Liver (tissue), 9 donors: ENCODE data around the gene TRMT10B. TPM values are rescaled to one million over a fixed set of nuclear protein-coding genes. Genes with fewer than 3 reads are reported as not detected.

Source experiments
- DNase-seq: peaks from one replicate; pipeline ENCODE4 v3.0.0-alpha.2; 2017; ENCODE audit warnings: low spot score
- H3K27ac ChIP-seq, 2 donors: one replicate each; pipeline ENCODE4 v1.7.0; 2013; ENCODE audit warnings: inconsistent platforms in 2 of 2, low read length in 2 of 2, control low read depth in 1 of 2, low read depth in 1 of 2, mild to moderate bottlenecking in 1 of 2
- H3K27me3 ChIP-seq, 4 donors: one replicate each; pipeline versions ENCODE4 v1.6.1 to v1.7.0; 2013; ENCODE audit warnings: low read length in 3 of 4, inconsistent platforms in 1 of 4, mild to moderate bottlenecking in 1 of 4, moderate library complexity in 1 of 4; ENCODE audit not compliant: control insufficient read depth in 4 of 4, insufficient read depth in 4 of 4
- H3K36me3 ChIP-seq, 4 donors: one replicate each; pipeline versions ENCODE4 v1.6.1 to v1.7.0; 2013; ENCODE audit warnings: low read length in 3 of 4, mild to moderate bottlenecking in 3 of 4, low read depth in 1 of 4, moderate library complexity in 1 of 4; ENCODE audit not compliant: control insufficient read depth in 4 of 4, insufficient read depth in 3 of 4
- H3K4me1 ChIP-seq, 4 donors: one replicate each; pipeline versions ENCODE4 v1.6.1 to v1.7.0; 2013; ENCODE audit warnings: low read length in 3 of 4, mild to moderate bottlenecking in 3 of 4, moderate library complexity in 1 of 4; ENCODE audit not compliant: control insufficient read depth in 4 of 4, insufficient read depth in 4 of 4
- H3K4me3 ChIP-seq, 3 donors: one replicate each; pipeline versions ENCODE4 v1.6.1 to v1.7.0; 2013; ENCODE audit warnings: low read length in 3 of 3, control low read depth in 1 of 3, low read depth in 1 of 3, mild to moderate bottlenecking in 1 of 3
- H3K9ac ChIP-seq, 2 donors: one replicate each; pipeline ENCODE4 v1.7.0; 2013; ENCODE audit warnings: low read length in 2 of 2, mild to moderate bottlenecking in 2 of 2, moderate library complexity in 2 of 2, control low read depth in 1 of 2, low read depth in 1 of 2
- H3K9me3 ChIP-seq, 4 donors: one replicate each; pipeline versions ENCODE4 v1.6.1 to v1.7.0; 2013; ENCODE audit warnings: low read length in 3 of 4; ENCODE audit not compliant: control insufficient read depth in 4 of 4
- CTCF ChIP-seq: fragments of 150-350 bp; IDR thresholded peaks from 2 replicates; pipeline ENCODE4 v1.5.1; 2017; ENCODE audit warnings: improper control_type of control experiment, low read depth, low read length; ENCODE audit not compliant: missing input control
- EGR1 ChIP-seq, 2 donors: IDR thresholded peaks; 2 replicates each; pipeline ENCODE4 v1.6.1; 2016 to 2018; ENCODE audit warnings: antibody characterized with exemption in 2 of 2, low read depth in 2 of 2
- FOXA1 ChIP-seq: IDR thresholded peaks from 2 replicates; pipeline ENCODE4 v1.6.1; 2016; ENCODE audit warnings: antibody characterized with exemption
- GABPA ChIP-seq, 2 donors: IDR thresholded peaks in 1 of 2; conservative IDR thresholded peaks in 1 of 2; 2 replicates each; pipeline ENCODE4 v1.6.1; 2016; ENCODE audit warnings: antibody characterized with exemption in 2 of 2, mild to moderate bottlenecking in 1 of 2, moderate library complexity in 1 of 2
- HNF4A ChIP-seq, 2 donors: conservative IDR thresholded peaks; 2 replicates each; pipeline ENCODE4 v1.6.1; 2016; ENCODE audit warnings: antibody characterized with exemption in 2 of 2, mild to moderate bottlenecking in 2 of 2
- HNF4G ChIP-seq: IDR thresholded peaks from 2 replicates; pipeline ENCODE4 v1.6.1; 2016; ENCODE audit warnings: antibody characterized with exemption
- JUND ChIP-seq, 2 donors: IDR thresholded peaks; 2 replicates each; pipeline ENCODE4 v1.6.1; 2016; ENCODE audit warnings: antibody characterized with exemption in 2 of 2
- MAX ChIP-seq: IDR thresholded peaks from 2 replicates; pipeline ENCODE4 v1.6.1; 2016; ENCODE audit warnings: antibody characterized with exemption
- RAD21 ChIP-seq, 2 donors: IDR thresholded peaks; 2 replicates each; pipeline ENCODE4 v1.6.1; 2016; ENCODE audit warnings: antibody characterized with exemption in 2 of 2, mild to moderate bottlenecking in 2 of 2
- RXRA ChIP-seq, 2 donors: IDR thresholded peaks; 2 replicates each; pipeline ENCODE4 v1.6.1; 2017 to 2018; ENCODE audit warnings: antibody characterized with exemption in 2 of 2, mild to moderate bottlenecking in 1 of 2
- SP1 ChIP-seq: IDR thresholded peaks from 2 replicates; pipeline ENCODE4 v1.6.1; 2018; ENCODE audit warnings: antibody characterized with exemption, mild to moderate bottlenecking
- YY1 ChIP-seq: IDR thresholded peaks from 2 replicates; pipeline ENCODE4 v1.6.1; 2016; ENCODE audit warnings: antibody characterized with exemption, mild to moderate bottlenecking
- WGBS: extraction: QIAGEN DNeasy Blood & Tissue Kit; methylation state at CpG from one replicate; pipeline ENCODE4 v1.1.7; 2013; 5-methylcytosine and 5-hydroxymethylcytosine counted together
- polyA plus RNA-seq, 2 donors: library from polyadenylated mRNA; stranded (reverse) in 1 of 2; unstranded in 1 of 2; fragments of 200-250 nt in 1 of 2; fragments of >200 nt in 1 of 2; fragmentation: Nextera tagmentation in 1 of 2; extraction: Ambion mirVana in 1 of 2; gene quantifications; one replicate each; pipeline versions ENCODE4 v1.2.1 to v1.2.3, GENCODE V29; 2013 to 2015
- total RNA-seq, 2 donors: library from RNA; depleted of rRNA; stranded (reverse); fragments of >200 nt; gene quantifications; one replicate each; pipeline ENCODE4 v1.2.3, GENCODE V29; 2014
- TF ChIP-seq, protein P1 (sequence below): IDR thresholded peaks from 2 replicates; pipeline ENCODE4 v1.6.1; 2016; ENCODE audit warnings: antibody characterized with exemption, mild to moderate bottlenecking
- TF ChIP-seq, protein P2 (sequence below): IDR thresholded peaks from 2 replicates; pipeline ENCODE4 v1.6.1; 2016; ENCODE audit warnings: antibody characterized with exemption
- TF ChIP-seq, protein P3 (sequence below): IDR thresholded peaks from 2 replicates; pipeline ENCODE4 v1.6.1; 2016; ENCODE audit warnings: antibody characterized with exemption
- donor health status: healthy.
- donor health status: healthy.
- donor health status: healthy.
- donor health status: healthy.
- donor health status: healthy.

The TRMT10B gene
- total and polyA plus RNA-seq, 4 donors: 1.9 to 3.9 (median 2.1) TPM

- TF ChIP-seq EGR1 (IDR thresholded peaks at IDR 0.05; ENCODE audit: low read depth in 2 of 2): no peak
- no peak for TF ChIP-seq JUND (IDR thresholded peaks at IDR 0.05)
- peak in 1 of 2 donors; percentile 15 for TF ChIP-seq RAD21 (IDR thresholded peaks at IDR 0.05)
- TF ChIP-seq RXRA (IDR thresholded peaks at IDR 0.05): peak in 1 of 2 donors; percentile 32
- TF ChIP-seq, protein P1, sequence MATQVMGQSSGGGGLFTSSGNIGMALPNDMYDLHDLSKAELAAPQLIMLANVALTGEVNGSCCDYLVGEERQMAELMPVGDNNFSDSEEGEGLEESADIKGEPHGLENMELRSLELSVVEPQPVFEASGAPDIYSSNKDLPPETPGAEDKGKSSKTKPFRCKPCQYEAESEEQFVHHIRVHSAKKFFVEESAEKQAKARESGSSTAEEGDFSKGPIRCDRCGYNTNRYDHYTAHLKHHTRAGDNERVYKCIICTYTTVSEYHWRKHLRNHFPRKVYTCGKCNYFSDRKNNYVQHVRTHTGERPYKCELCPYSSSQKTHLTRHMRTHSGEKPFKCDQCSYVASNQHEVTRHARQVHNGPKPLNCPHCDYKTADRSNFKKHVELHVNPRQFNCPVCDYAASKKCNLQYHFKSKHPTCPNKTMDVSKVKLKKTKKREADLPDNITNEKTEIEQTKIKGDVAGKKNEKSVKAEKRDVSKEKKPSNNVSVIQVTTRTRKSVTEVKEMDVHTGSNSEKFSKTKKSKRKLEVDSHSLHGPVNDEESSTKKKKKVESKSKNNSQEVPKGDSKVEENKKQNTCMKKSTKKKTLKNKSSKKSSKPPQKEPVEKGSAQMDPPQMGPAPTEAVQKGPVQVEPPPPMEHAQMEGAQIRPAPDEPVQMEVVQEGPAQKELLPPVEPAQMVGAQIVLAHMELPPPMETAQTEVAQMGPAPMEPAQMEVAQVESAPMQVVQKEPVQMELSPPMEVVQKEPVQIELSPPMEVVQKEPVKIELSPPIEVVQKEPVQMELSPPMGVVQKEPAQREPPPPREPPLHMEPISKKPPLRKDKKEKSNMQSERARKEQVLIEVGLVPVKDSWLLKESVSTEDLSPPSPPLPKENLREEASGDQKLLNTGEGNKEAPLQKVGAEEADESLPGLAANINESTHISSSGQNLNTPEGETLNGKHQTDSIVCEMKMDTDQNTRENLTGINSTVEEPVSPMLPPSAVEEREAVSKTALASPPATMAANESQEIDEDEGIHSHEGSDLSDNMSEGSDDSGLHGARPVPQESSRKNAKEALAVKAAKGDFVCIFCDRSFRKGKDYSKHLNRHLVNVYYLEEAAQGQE: no peak
- no peak for TF ChIP-seq FOXA1
- no peak for TF ChIP-seq GABPA (IDR thresholded peaks at IDR 0.05 in 1 of 2, conservative IDR thresholded peaks at IDR 0.05 in 1 of 2)
- TF ChIP-seq, protein P2, sequence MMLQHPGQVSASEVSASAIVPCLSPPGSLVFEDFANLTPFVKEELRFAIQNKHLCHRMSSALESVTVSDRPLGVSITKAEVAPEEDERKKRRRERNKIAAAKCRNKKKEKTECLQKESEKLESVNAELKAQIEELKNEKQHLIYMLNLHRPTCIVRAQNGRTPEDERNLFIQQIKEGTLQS: no peak
- TF ChIP-seq, protein P3, sequence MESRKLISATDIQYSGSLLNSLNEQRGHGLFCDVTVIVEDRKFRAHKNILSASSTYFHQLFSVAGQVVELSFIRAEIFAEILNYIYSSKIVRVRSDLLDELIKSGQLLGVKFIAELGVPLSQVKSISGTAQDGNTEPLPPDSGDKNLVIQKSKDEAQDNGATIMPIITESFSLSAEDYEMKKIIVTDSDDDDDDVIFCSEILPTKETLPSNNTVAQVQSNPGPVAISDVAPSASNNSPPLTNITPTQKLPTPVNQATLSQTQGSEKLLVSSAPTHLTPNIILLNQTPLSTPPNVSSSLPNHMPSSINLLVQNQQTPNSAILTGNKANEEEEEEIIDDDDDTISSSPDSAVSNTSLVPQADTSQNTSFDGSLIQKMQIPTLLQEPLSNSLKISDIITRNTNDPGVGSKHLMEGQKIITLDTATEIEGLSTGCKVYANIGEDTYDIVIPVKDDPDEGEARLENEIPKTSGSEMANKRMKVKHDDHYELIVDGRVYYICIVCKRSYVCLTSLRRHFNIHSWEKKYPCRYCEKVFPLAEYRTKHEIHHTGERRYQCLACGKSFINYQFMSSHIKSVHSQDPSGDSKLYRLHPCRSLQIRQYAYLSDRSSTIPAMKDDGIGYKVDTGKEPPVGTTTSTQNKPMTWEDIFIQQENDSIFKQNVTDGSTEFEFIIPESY: no peak
- peak in 1 of 2 donors; percentile 32 for TF ChIP-seq HNF4A (conservative IDR thresholded peaks at IDR 0.05)
- peak; percentile 35 for TF ChIP-seq SP1
- peak; percentile 35 for TF ChIP-seq YY1
- TF ChIP-seq CTCF: no peak
- H3K36me3 ChIP-seq: no peaks in the 10 kb centered on the region
- H3K9ac ChIP-seq: no peak overlapping the region
- no peaks in the 10 kb centered on the region for H3K9me3 ChIP-seq
- DNase-seq: no peak
- H3K4me1 ChIP-seq: peaks cover 3 to 19% (median 15%) of the 10 kb centered on the region in 4 donors
- H3K27me3 ChIP-seq: no peaks in the 10 kb centered on the region
- no peak overlapping the region for H3K4me3 ChIP-seq
- no peak overlapping the region for H3K27ac ChIP-seq
- WGBS: 59% methylated on average over 5 of the region's 5 CpGs
Observed at GRCh38 chr9:37715991-37716505, 37.6 kb upstream of the TRMT10B start.

DNA sequence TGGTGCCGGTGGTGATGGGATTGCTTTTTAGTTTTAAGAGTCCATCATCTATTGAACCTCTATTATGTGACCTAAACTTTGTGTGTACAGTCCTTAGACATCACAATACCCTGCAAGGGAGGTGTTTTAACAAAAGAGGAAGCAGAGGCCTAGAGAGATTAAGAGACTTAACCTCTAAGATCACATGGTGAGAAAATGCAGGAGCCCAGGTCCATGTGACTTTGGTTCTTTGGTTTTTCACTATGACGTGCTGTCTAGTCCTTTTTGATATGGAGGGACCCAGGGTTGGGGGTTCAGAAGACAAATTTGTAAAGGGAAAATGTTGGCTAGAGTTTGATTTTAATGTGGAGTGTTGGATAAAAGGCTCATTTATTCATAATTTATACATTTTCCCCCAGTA lies 34.1 kb upstream of the TRMT10B start:
- H3K27me3 ChIP-seq: no peaks in the 10 kb centered on the region
- no peak overlapping the region for H3K9ac ChIP-seq
- H3K36me3 ChIP-seq: no peaks in the 10 kb centered on the region
- WGBS: 87% methylated on average over 2 of the region's 2 CpGs
- no peak overlapping the region for H3K4me3 ChIP-seq
- peaks cover 3 to 19% (median 15%) of the 10 kb centered on the region in 4 donors for H3K4me1 ChIP-seq
- no peak overlapping the region for H3K27ac ChIP-seq
- no peaks in the 10 kb centered on the region for H3K9me3 ChIP-seq
- no peak for DNase-seq
- no peak for TF ChIP-seq HNF4G
- TF ChIP-seq, protein P3: no peak
- TF ChIP-seq MAX: no peak
- no peak for TF ChIP-seq CTCF
- TF ChIP-seq, protein P2: no peak
- TF ChIP-seq YY1: no peak
